GM12878 (cell line): Measurements from ENCODE around the gene FTCDNL1. TPM values are rescaled to one million over a fixed set of nuclear protein-coding genes. Genes with fewer than 3 reads are reported as not detected.

Experiments used
- ATAC-seq: fragments of 200-7000 bp; cut with Tn5 transposase; 3 replicates; pipeline ENCODE4 v1.9.1; 2020; ENCODE audit warnings: mild to moderate bottlenecking, moderate library complexity
- BruUV-seq: library from RNA; stranded (reverse); fragments of 400-500 nt; replicated peaks from 2 replicates; lab custom pipeline; 2021; lab: Mats Ljungman, UMichigan
- CTCF ChIA-PET: fragments of 300-600 bp; sonication (Branson Sonifier 250); formaldehyde crosslinking; extraction: SDS; loops from one replicate; lab custom pipeline; 2021; ENCODE audit warnings: inconsistent platforms; lab: Yijun Ruan, JAX
- POLR2A ChIA-PET: fragments of 350-600 bp; formaldehyde crosslinking; extraction: SDS; loops from one replicate; lab custom pipeline; 2021; ENCODE audit warnings: inconsistent platforms; lab: Charles Lee
- RAD21 ChIA-PET: fragments of 300-600 bp; sonication (Branson Sonifier 250); formaldehyde crosslinking; loops from one replicate; lab custom pipeline; 2023; ENCODE audit warnings: antibody characterized with exemption; ENCODE audit not compliant: unreplicated experiment; lab: Charles Lee
- SMC1A ChIA-PET: fragments of 300-600 bp; sonication (Branson Sonifier 250); formaldehyde crosslinking; loops from one replicate; lab custom pipeline; 2023; ENCODE audit not compliant: unreplicated experiment, uncharacterized antibody; lab: Charles Lee
- DNase-seq: peaks from one replicate; pipeline ENCODE4 v3.0.0-alpha.2; 2011; ENCODE audit warnings: low read depth, low spot score
- FAIRE-seq: peaks from 3 replicates; lab custom pipeline; 2011; peaks lifted over from hg19 to GRCh38; lab: Jason Lieb, UNC
- H2AFZ ChIP-seq: 2 replicates; pipeline ENCODE4 v1.6.0; 2011; ENCODE audit warnings: low read depth, low read length, control low read depth; ENCODE audit not compliant: control insufficient read depth
- H3K27ac ChIP-seq: 2 replicates; pipeline ENCODE4 v1.5.1; 2011; ENCODE audit warnings: control low read depth; ENCODE audit not compliant: control insufficient read depth, insufficient read depth
- H3K27me3 ChIP-seq, 2 experiments: replicated peaks in 1 of 2; 2 replicates each; pipeline versions ENCODE4 v1.6.0 to v1.6.1; 2011; ENCODE audit warnings: low read length in 1 of 2; ENCODE audit not compliant: control insufficient read depth in 2 of 2, insufficient read depth in 2 of 2
- H3K36me3 ChIP-seq, 2 experiments: 2 replicates each; pipeline ENCODE4 v1.5.1; 2011; ENCODE audit warnings: low read length in 1 of 2; ENCODE audit not compliant: control insufficient read depth in 2 of 2, insufficient read depth in 2 of 2
- H3K4me1 ChIP-seq: 2 replicates; pipeline ENCODE4 v1.6.1; 2011; ENCODE audit warnings: mild to moderate bottlenecking, low read length, moderate library complexity, mixed read lengths; ENCODE audit not compliant: control insufficient read depth, insufficient read depth
- H3K4me2 ChIP-seq: 2 replicates; pipeline ENCODE4 v1.6.0; 2011; ENCODE audit warnings: control low read depth; ENCODE audit not compliant: control insufficient read depth, insufficient read depth
- H3K4me3 ChIP-seq: fragments of 200-600 bp; sonication (generic); 2 replicates; pipeline ENCODE4 v1.5.1; 2016
- H3K79me2 ChIP-seq: 2 replicates; pipeline ENCODE4 v1.6.0; 2011; ENCODE audit warnings: low read length; ENCODE audit not compliant: control insufficient read depth, insufficient read depth
- H3K9ac ChIP-seq: 2 replicates; pipeline ENCODE4 v1.8.0; 2011; ENCODE audit warnings: low read length, control low read depth, mixed read lengths; ENCODE audit not compliant: control insufficient read depth, insufficient read depth
- H3K9me3 ChIP-seq: replicated peaks from 3 replicates; pipeline ENCODE4 v1.5.1; 2011; ENCODE audit warnings: mild to moderate bottlenecking, low read length; ENCODE audit not compliant: control insufficient read depth, insufficient read depth
- H4K20me1 ChIP-seq: 2 replicates; pipeline ENCODE4 v1.6.0; 2011; ENCODE audit not compliant: control insufficient read depth, insufficient read depth
- RAD21 ChIP-seq: IDR thresholded peaks from 2 replicates; pipeline ENCODE4 v1.6.1; 2011; ENCODE audit warnings: mild to moderate bottlenecking, low read depth, low read length, moderate library complexity; ENCODE audit not compliant: insufficient read depth
- SMC3 ChIP-seq: IDR thresholded peaks from 2 replicates; pipeline ENCODE4 v1.6.1; 2011; ENCODE audit warnings: low read length, improper control_type of control experiment, borderline replicate concordance
- WRNIP1 ChIP-seq: IDR thresholded peaks from 2 replicates; pipeline ENCODE4 v1.6.1; 2011; ENCODE audit warnings: low read depth, low read length, improper control_type of control experiment, borderline replicate concordance
- WGBS: methylation state at CpG from one replicate; pipeline ENCODE4 v1.1.6; 2016; ENCODE audit warnings: low lambda C conversion rate; ENCODE audit not compliant: insufficient replicate concordance, insufficient coverage; ENCODE audit errors: missing lambda C conversion rate; 5-methylcytosine and 5-hydroxymethylcytosine counted together
- in situ Hi-C: fragments of 300-500 bp; cut with MboI; formaldehyde crosslinking; loops from 9 replicates; pipeline ENCODE4 v1.14.3; 2018; ENCODE audit warnings: mixed read lengths
- intact Hi-C: fragments of 100-400 bp; cut with micrococcal nuclease; formaldehyde crosslinking; loops from one replicate; pipeline ENCODE4 v1.14.2; 2022; ENCODE audit not compliant: unreplicated experiment
- polyA plus RNA-seq, 11 experiments: library from polyadenylated mRNA; depleted of rRNA in 4 of 11; unstranded in 6 of 11; stranded (reverse) in 5 of 11; fragments of >200 nt; fragmentation: Nextera tagmentation in 4 of 11; fragmentation: Illumina TruSeq in 1 of 11; extraction: Ambion mirVana in 4 of 11; extraction: Trizol in 1 of 11; gene quantifications; 1 replicate in 1 of 11; 2 replicates in 10 of 11; pipeline versions ENCODE4 v1.2.1 to v1.2.3, GENCODE V29; 2011 to 2016; ENCODE audit warnings: inconsistent platforms in 2 of 11, missing spikeins in 2 of 11, low read depth in 1 of 11
- total RNA-seq, 4 experiments: library from RNA; depleted of rRNA in 3 of 4; stranded (reverse); fragments of >200 nt in 3 of 4; fragmentation: Illumina TruSeq in 1 of 4; extraction: Trizol in 1 of 4; gene quantifications; 2 replicates each; pipeline versions ENCODE4 v1.2.1 to v1.2.3, GENCODE V29; 2013 to 2021
- TF ChIP-seq, protein P1 (sequence below), 3 experiments: IDR thresholded peaks in 2 of 3; conservative IDR thresholded peaks in 1 of 3; 2 replicates each; pipeline ENCODE4 v1.5.1; 2011; ENCODE audit warnings: low read depth in 3 of 3, low read length in 3 of 3, mild to moderate bottlenecking in 3 of 3, control low read depth in 2 of 3, moderate library complexity in 2 of 3, inconsistent platforms in 1 of 3, mixed read lengths in 1 of 3; ENCODE audit not compliant: control insufficient read depth in 2 of 3, insufficient read depth in 1 of 3; ENCODE audit errors: extremely low read depth in 1 of 3
- TF ChIP-seq, protein P2 (sequence below): fragments of 150-350 bp; IDR thresholded peaks from 2 replicates; pipeline ENCODE4 v1.6.1; 2016; ENCODE audit warnings: low read depth, low read length

The FTCDNL1 gene
- total and polyA plus RNA-seq, 10 of the 15 experiments (the other 5 are each of a cell fraction or from before 2014, with no cell fraction given), result 0.15 to 3.9 (median 2.0) TPM

DNA sequence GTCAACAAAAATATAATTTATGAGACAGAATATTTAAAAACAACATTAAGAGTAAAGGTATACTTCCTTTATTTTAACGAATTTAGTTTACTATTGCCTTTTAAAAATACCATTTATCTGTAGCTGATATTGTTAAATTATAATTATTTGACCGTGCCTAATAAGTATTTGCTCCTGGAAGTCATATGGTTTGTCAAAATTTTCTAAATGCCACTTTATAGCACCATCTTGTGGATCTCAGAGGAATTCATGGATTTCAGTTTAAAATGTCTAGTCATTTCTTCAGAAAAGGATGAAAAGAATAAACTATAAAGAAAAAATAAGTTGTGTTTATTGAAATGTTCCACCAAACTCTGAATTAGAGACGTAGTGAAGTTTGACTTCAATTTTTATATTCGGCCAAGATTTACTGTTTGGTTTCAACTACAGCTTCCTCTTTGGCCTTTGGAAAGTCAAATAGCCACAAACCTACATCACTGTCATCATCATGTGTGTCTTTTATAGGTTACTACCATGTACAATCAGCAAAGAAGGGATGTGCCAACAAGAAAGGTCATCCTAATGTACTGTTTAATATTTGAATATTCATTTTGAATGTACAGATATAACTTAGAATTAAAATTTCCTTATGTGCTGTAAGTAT, 10.3 kb upstream of the FTCDNL1 start:
- ATAC-seq, result no peak
- SMC1A ChIA-PET, result no interaction called here
- H3K27me3 ChIP-seq, result no peaks in the 10 kb centered on the region
- H3K36me3 ChIP-seq, result no peaks in the 10 kb centered on the region
- TF ChIP-seq WRNIP1 (no peak), RAD21 (peak; percentile 63), SMC3 (peak; percentile 35; the same call in 1 of the 2 replicates)
- TF ChIP-seq, protein P1, sequence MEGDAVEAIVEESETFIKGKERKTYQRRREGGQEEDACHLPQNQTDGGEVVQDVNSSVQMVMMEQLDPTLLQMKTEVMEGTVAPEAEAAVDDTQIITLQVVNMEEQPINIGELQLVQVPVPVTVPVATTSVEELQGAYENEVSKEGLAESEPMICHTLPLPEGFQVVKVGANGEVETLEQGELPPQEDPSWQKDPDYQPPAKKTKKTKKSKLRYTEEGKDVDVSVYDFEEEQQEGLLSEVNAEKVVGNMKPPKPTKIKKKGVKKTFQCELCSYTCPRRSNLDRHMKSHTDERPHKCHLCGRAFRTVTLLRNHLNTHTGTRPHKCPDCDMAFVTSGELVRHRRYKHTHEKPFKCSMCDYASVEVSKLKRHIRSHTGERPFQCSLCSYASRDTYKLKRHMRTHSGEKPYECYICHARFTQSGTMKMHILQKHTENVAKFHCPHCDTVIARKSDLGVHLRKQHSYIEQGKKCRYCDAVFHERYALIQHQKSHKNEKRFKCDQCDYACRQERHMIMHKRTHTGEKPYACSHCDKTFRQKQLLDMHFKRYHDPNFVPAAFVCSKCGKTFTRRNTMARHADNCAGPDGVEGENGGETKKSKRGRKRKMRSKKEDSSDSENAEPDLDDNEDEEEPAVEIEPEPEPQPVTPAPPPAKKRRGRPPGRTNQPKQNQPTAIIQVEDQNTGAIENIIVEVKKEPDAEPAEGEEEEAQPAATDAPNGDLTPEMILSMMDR (IDR thresholded peaks at IDR 0.05 in 2 of 3, conservative IDR thresholded peaks at IDR 0.05 in 1 of 3; ENCODE audit: control insufficient read depth in 2 of 3, extremely low read depth in 1 of 3, insufficient read depth in 1 of 3, low read depth in 3 of 3, low read length in 3 of 3), result peak; percentile 38 to 49 (median 47); a peak in 5 of 6 replicates
- TF ChIP-seq, protein P2, sequence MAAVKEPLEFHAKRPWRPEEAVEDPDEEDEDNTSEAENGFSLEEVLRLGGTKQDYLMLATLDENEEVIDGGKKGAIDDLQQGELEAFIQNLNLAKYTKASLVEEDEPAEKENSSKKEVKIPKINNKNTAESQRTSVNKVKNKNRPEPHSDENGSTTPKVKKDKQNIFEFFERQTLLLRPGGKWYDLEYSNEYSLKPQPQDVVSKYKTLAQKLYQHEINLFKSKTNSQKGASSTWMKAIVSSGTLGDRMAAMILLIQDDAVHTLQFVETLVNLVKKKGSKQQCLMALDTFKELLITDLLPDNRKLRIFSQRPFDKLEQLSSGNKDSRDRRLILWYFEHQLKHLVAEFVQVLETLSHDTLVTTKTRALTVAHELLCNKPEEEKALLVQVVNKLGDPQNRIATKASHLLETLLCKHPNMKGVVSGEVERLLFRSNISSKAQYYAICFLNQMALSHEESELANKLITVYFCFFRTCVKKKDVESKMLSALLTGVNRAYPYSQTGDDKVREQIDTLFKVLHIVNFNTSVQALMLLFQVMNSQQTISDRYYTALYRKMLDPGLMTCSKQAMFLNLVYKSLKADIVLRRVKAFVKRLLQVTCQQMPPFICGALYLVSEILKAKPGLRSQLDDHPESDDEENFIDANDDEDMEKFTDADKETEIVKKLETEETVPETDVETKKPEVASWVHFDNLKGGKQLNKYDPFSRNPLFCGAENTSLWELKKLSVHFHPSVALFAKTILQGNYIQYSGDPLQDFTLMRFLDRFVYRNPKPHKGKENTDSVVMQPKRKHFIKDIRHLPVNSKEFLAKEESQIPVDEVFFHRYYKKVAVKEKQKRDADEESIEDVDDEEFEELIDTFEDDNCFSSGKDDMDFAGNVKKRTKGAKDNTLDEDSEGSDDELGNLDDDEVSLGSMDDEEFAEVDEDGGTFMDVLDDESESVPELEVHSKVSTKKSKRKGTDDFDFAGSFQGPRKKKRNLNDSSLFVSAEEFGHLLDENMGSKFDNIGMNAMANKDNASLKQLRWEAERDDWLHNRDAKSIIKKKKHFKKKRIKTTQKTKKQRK, result no peak
- in situ Hi-C loops, result no loop called here
- no peak overlapping the region for H3K4me2 ChIP-seq
- CTCF ChIA-PET, result interaction anchor here (0.6 to 2.8 kb wide), 6 partner anchors 9 to 1618 kb away, joined by 3 to 11 read pairs (median 4); no protein-coding TSS in a partner anchor
- no peak overlapping the region for H3K27ac ChIP-seq
- BruUV-seq, result no TSS peak
- FAIRE-seq, result peak; percentile 56
- POLR2A ChIA-PET, result no interaction called here
- H3K4me3 ChIP-seq, result no peak overlapping the region
- intact Hi-C loops, result loop anchor here (1.0 kb wide), 1 partner anchor 157 kb away; no protein-coding TSS in a partner anchor
- WGBS, result 1% methylated on average over 4 of the region's 4 CpGs
- H3K9ac ChIP-seq, result no peak overlapping the region
- no peak for DNase-seq
- H3K4me1 ChIP-seq, result no peaks in the 10 kb centered on the region
- no peaks in the 10 kb centered on the region for H3K9me3 ChIP-seq
- no peaks in the 10 kb centered on the region for H3K79me2 ChIP-seq
- no peak overlapping the region for H2AFZ ChIP-seq
- RAD21 ChIA-PET, result no interaction called here
- no peaks in the 10 kb centered on the region for H4K20me1 ChIP-seq
